Posterior vena cava (tissue), 2 donors: ENCODE measurements around the gene GBA2. TPM values are rescaled to one million over a fixed set of nuclear protein-coding genes. Genes with fewer than 3 reads are reported as not detected.

ENCODE experiments used
- DNase-seq: peaks from one replicate; pipeline ENCODE4 v3.0.0-alpha.2; 2020; ENCODE audit warnings: low spot score
- intact Hi-C, 2 donors: fragments of 100-400 bp; cut with DNase I; formaldehyde crosslinking; loops; one replicate each; pipeline versions ENCODE4 v1.14.1 to v1.14.2; 2022 to 2023
- total RNA-seq, 2 donors: library from RNA; stranded (reverse); fragmentation: NEBNext Ultra II Directional; extraction: Animal tissue kit (Norgen Biotek cat#: 25700); gene quantifications; one replicate each; pipeline ENCODE4 v1.2.1, GENCODE V29; 2021
- donor health status: DM: yes; HTN: yes; CAD: no.
- donor health status: DM: yes; HTN: yes; CAD: no.

The GBA2 gene
- total RNA-seq, 2 donors from 2014 or later, result 50.1 to 57.7 TPM

GRCh38 chr9:35746583-35746982 is 2.4 kb downstream of the GBA2 start:
- intact Hi-C loops, result loop anchor here in 1 of 2 donors (5.0 kb wide), 1 partner anchor 49 kb away; no protein-coding TSS in a partner anchor

DNA sequence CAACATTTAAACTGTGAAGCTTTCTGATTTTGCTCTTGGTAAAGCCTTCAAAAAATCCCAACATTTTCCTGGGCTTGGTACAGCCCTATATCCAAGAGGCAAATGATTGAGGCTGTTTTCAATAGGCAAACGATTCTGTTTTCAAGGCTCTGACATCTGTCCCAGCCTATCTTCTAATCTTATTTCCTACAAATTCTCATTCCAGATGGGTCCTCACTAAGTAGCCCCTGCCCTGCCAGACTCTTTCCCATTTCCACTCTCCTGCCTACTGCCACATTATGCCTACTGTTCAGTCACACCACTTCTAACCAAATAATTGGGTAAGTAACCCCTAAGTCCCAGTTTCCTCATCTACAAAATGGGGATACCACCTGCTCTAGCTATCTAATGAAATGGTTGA is 3.5 kb downstream of the GBA2 start:
- intact Hi-C loops, result loop anchor here in 1 of 2 donors (5.0 kb wide), 1 partner anchor 48 kb away; no protein-coding TSS in a partner anchor
- no peak for DNase-seq

More at GRCh38 chr9:35746583-35746982, 2.4 kb downstream of the GBA2 start:
- no peak for DNase-seq

- intact Hi-C loops, result no loop called here
- no peak for DNase-seq
These were observed 5.0 kb downstream of the GBA2 start for GRCh38 chr9:35743880-35744518.

DNA sequence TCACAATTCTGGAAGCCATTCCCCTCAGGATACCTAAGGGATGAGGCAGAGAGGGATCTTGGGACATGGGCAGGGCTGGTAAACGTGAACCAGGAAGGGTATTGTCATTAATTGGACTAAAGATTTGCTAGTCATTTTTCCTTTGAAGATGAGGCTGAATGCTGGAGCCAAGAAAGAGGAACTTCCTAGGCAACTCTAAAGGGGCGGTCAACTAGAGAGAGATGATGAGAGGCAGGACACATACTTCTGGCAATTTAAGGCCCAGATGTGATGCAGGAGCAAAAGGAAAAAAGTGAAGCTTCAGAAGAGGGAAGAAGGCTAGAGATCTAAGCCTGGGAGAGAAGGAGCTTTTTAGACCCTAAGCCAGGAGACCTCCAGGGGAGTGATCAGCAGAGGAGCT is 5.6 kb downstream of the GBA2 start:
- intact Hi-C loops, result no loop called here

DNA sequence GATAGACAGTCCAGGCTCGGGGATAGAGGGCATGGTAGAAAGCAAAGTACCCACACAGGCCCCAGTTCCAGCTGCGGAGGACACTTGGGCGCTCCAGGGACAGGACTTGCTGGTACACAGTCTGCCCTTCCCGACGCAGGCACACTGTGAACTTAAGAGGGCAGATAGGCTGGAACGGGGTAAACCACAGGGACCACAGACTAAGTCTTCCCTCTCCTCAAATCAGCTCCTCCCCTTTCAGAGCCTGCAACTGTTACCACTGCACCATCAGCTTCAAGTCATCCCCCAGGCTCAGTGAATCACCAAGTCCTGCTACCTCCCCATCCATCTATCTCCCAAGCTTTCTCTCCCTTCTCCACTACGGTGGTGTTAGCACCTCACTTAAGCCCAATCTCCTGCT is 7.3 kb downstream of the GBA2 start:
- intact Hi-C loops, result no loop called here
- DNase-seq, result no peak

More for the DNA sequence above, 5.6 kb downstream of the GBA2 start:
- no peak for DNase-seq

DNA sequence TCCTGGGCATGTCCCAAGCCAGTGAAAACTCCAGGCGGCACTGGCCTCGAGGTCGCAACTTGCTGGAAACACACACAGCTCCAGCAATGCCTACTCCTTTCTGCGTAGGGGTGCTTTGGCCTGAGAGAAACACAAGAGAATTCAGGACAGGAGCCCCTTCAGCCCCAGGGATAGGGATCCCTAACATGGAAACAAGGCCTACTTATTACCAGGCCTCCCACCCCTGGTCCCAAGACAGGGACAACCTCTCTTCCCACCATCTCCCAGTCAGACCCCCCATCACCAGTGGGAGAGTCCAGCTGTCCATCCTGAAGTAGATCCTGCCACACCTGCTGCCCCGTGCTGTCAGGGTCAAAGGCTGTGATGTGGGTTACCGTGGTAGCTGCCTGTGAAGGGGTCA is 8.8 kb downstream of the GBA2 start:
- no peak for DNase-seq
- intact Hi-C loops, result no loop called here

GRCh38 chr9:35738924-35739323 is 10.1 kb downstream of the GBA2 start:
- no peak for DNase-seq
- intact Hi-C loops, result no loop called here

GRCh38 chr9:35738186-35738585 is 10.8 kb downstream of the GBA2 start:
- no peak for DNase-seq
- intact Hi-C loops, result no loop called here

DNA sequence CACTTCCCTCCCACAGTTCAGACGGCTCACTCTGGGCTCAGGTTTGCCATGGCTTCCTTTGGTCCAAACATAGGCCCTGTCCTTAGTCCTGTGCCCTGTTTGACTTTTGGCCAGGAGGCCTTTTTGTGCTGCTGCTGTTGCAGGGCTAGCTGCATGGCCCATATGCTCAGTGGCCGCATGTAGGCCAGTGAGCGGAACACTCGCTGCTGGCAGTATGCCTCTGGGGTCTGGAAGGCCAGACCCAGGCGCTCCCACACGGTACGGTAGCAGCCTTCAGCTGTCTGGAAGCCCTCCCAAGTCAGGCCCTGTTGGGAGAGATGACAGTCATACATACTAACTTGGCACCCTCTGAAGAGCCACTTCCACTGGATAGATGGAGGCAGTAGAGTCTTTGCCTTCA is 11.9 kb downstream of the GBA2 start:
- intact Hi-C loops, result no loop called here
- no peak for DNase-seq

DNA sequence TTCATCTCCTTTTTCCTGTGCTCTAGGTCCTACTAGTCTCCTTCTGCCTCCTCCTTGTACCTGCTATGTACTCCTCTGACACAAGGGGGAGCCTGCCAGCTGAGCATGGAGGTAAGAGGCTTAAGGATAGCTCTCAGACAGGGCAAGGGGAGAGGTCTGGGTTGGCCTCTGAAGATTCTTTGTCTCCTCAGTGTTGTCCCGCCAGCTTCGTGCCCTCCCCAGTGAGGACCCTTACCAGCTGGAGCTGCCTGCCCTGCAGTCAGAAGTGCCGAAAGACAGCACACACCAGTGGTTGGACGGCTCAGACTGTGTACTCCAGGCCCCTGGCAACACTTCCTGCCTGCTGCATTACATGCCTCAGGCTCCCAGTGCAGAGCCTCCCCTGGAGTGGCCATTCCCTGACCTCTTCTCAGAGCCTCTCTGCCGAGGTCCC is 12.8 kb downstream of the GBA2 start:
- DNase-seq, result no peak
- intact Hi-C loops, result no loop called here

DNA sequence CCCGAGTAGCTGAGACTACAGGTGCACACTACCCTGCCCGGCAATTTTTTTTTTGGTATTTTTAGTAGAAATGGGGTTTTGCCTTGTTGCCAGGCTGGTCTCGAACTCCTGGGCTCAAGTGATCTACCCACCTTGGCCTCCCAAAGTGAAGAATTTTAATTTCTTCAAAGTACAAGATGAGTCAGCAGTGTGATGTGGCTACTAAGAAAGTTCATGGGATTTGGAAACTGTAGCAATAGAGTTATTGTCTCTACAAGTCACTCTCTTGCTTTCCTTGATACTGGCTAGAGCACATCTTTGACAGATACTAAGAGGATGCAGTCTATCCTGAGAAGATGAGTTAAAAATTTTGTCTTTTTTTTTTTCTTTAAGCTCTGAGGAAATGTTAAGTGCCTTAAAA is 14.9 kb downstream of the GBA2 start:
- intact Hi-C loops, result no loop called here
- no peak for DNase-seq

GRCh38 chr9:35732800-35733541 is 16.1 kb downstream of the GBA2 start:
- intact Hi-C loops, result no loop called here

GRCh38 chr9:35732185-35732799 is 16.7 kb downstream of the GBA2 start, which contains the start of the genes CREB3 and TLN1:
Gene CREB3, plus strand, starts transcription at chr9:35732666. Its CDS starts 107 bp downstream, at chr9:35732773.
Gene TLN1, minus strand, starts transcription at chr9:35732195. Its CDS starts 6,501 bp downstream, at chr9:35725694.
- peak; percentile 100 for DNase-seq
- intact Hi-C loops, result no loop called here

More at GRCh38 chr9:35732800-35733541, 16.1 kb downstream of the GBA2 start:
- no peak for DNase-seq

DNA sequence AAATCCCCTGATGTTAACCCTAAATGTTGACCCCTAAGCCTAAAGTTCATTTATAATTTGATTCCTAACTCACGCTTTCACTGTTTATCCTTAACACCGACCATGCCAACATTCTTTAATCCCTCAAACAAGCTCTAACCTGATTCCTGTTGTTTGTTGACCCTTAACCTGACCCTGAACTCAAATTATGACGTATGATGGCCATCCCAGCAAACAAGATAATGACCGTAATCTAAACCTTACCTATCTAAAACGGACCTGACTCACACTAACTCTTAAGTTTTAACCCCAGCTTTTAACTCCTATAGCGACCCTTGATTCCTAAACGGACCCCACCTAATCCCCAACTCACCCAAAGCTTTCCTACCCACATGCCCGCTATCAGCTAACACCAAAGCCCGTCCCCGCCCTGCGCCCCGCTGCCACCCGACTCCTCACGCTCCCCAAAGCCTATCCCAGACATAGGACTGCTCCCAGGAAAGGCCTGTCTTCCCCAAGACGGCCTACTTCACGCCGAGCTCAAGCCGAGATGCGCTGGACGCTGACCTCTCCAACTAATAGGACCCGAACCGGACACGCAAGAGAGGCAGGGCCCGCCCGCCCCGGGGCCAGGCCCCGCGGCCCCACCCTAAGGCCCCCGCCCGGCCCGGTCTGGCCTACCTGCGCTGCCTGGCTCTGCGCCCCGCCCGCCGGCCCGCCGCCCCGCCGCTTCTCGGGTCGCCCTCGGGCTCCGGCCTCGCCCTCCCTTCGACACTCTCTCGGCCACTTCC is 17.4 kb downstream of the GBA2 start:
- intact Hi-C loops, result no loop called here
- DNase-seq, result no peak

DNA sequence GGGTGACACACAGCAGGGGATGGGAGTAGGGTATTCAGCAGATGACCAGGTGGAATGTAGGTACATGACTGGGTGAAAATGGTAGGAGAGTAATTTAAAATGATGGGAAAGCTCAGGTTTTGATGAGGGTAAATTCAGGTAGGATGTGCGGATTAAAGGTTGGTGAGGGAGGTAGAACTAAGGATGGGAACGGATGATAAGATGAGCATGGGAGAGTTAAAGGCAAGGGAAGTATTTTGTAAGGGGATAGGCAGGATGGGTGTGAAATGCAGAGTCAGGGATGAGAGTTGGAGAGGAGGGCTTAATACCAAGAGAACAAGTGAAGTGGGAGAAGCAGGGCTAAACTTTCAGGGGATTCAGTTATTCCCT is 18.6 kb downstream of the GBA2 start:
- intact Hi-C loops, result no loop called here
- DNase-seq, result no peak

DNA sequence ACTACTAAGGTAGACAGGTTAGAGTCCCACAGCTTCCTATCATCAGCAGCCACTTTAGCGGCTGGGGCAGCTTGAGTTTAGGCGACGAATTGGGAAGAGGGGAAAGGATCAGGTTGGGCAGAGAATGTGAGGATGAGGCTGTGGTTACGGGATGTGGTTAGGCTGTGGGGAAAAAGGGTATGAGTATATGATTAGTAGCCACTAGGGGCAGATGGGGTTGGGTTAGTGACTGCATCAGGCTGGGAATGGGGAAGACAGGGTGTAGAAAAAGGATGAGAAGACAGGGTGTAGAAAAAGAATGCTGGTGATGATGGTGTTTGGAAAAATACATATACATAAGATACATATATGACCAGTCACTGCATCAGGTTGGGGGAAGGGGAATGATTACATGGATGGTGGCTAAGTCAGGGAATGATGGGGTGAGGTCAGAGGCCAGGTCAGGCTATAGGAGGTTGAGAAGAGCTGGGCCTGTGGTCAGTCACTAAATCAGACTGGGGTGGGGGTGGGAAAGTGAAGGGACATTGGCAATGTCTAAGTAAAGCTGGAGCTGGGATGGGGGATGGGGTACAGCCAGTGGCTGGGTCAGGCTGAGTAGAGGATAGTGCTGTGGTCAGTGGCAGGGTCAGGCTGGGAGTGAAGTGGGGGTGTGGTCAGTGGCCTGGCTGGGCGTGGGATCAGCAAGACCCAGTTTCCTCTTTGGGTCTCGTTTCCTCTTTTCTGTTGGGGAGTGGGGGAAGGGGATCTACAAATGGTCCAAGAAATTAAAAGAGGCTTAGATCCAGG is 19.1 kb downstream of the GBA2 start:
- peak; percentile 89 for DNase-seq
- intact Hi-C loops, result loop anchor here in 1 of 2 donors (2.0 to 5.0 kb wide), 2 partner anchors 35 to 68 kb away; no protein-coding TSS in a partner anchor

DNA sequence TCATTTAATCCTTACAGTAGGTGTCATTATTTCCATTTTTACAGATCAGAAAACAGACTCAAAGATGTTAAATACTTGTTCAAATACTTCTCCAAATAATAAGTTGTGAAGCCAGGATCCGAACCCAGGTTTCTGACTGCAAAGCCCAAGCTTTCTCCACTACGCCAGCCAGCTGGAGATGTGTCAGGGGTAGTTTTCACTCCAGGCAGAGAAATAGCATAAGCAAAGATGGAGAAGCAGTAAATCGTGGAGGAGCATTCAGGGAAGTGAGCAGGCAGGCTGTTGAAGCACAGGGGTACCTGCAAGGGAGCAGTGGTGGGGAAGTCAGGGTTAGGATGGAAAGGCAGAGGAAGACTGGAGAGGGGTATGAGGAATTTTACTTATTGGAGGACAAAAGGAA is 19.9 kb downstream of the GBA2 start:
- DNase-seq, result no peak
- intact Hi-C loops, result loop anchor here in 1 of 2 donors (2.0 to 5.0 kb wide), 2 partner anchors 34 to 67 kb away; no protein-coding TSS in a partner anchor
